Activated CD8-positive, alpha-beta T cell treated with anti-CD3 and anti-CD28 coated beads for 36 hours (primary cell): ENCODE data around the gene CHST13. TPM values are rescaled to one million over a fixed set of nuclear protein-coding genes. Genes with fewer than 3 reads are reported as not detected.

Experiments
- ATAC-seq: fragments of 200-7000 bp; cut with Tn5 transposase; one replicate; pipeline ENCODE4 v1.10.0; 2021; ENCODE audit warnings: mild to moderate bottlenecking, moderate library complexity
- CTCF ChIA-PET: fragments of 350-600 bp; sonication (Branson Sonifier 250); formaldehyde crosslinking; loops from one replicate; lab custom pipeline; 2021; ENCODE audit warnings: antibody characterized with exemption; lab: Charles Lee
- POLR2A ChIA-PET: fragments of 350-600 bp; sonication (Branson Sonifier 250); formaldehyde crosslinking; loops from one replicate; lab custom pipeline; 2021; ENCODE audit warnings: antibody characterized with exemption; lab: Charles Lee
- DNase-seq: peaks from one replicate; pipeline ENCODE4 v3.0.0-alpha.2; 2020
- H3K27ac Mint-ChIP-seq: one replicate; pipeline ENCODE4 v1.8.0; 2021; ENCODE audit warnings: mild to moderate bottlenecking, mixed read lengths
- H3K27me3 Mint-ChIP-seq: one replicate; pipeline ENCODE4 v1.8.0; 2021; ENCODE audit warnings: mixed read lengths
- H3K36me3 Mint-ChIP-seq: one replicate; pipeline ENCODE4 v1.8.0; 2021; ENCODE audit warnings: low read depth, mixed read lengths
- H3K4me1 Mint-ChIP-seq: one replicate; pipeline ENCODE4 v1.8.0; 2021; ENCODE audit warnings: low read depth, mixed read lengths
- H3K4me3 Mint-ChIP-seq: one replicate; pipeline ENCODE4 v1.8.0; 2021; ENCODE audit warnings: mild to moderate bottlenecking, moderate library complexity, mixed read lengths
- H3K9me3 Mint-ChIP-seq: one replicate; pipeline ENCODE4 v1.8.0; 2021; ENCODE audit warnings: mixed read lengths
- CTCF ChIP-seq: fragments of 200-600 bp; IDR thresholded peaks from one replicate; pipeline ENCODE4 v1.8.0; 2022; ENCODE audit warnings: antibody characterized with exemption, mild to moderate bottlenecking
- intact Hi-C: fragments of 100-400 bp; cut with micrococcal nuclease; formaldehyde crosslinking; loops from one replicate; pipeline ENCODE4 v1.10.0; 2022
- total RNA-seq, 2 experiments: library from RNA; stranded (reverse); gene quantifications; one replicate each; pipeline ENCODE4 v1.2.3, GENCODE V29; 2021

Gene CHST13
- total RNA-seq, 2 experiments from 2014 or later: not detected

GRCh38 chr3:126549861-126550487 is 26.0 kb downstream of the CHST13 start:
- H3K27me3 Mint-ChIP-seq: no peaks in the 10 kb centered on the region
- H3K27ac Mint-ChIP-seq: no peak overlapping the region
- no peaks in the 10 kb centered on the region for H3K36me3 Mint-ChIP-seq
- no peak for ATAC-seq
- no peak for TF ChIP-seq CTCF
- no peaks in the 10 kb centered on the region for H3K9me3 Mint-ChIP-seq
- ChIA-PET POLR2A (no interaction called here), CTCF (no interaction called here)
- H3K4me3 Mint-ChIP-seq: no peak overlapping the region
- intact Hi-C loops: no loop called here
- DNase-seq: no peak
- no peaks in the 10 kb centered on the region for H3K4me1 Mint-ChIP-seq

DNA sequence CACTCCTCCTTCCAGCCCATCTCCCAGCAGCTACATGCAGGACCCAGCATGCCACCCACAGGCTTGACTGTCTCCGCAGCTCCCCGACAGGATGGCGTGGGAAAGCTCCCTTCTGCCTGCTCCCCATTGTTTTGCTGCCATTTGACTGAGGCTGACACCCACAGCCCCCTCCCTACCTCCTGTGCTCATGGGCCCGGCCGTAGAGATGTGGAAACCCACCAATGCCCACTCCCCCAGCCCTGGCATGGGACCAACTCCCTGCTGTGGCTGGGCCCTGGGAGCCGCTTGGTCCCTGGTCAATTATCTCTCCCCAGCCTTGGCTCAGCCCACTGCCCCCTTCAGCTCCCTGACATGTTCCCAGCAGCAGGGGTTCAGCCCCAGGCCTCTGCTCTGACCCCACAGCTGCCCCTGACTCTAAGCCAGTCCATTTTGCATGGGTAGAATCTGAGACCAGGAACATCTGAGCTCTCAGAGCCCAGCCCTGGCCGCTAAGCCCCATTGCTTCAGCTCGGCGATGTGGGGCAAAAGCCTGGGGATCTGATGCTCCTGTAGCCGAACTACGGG is 26.6 kb downstream of the CHST13 start:
- POLR2A ChIA-PET: no interaction called here
- no peak for ATAC-seq
- CTCF ChIA-PET: no interaction called here
- TF ChIP-seq CTCF: no peak
- intact Hi-C loops: no loop called here
- no peak for DNase-seq
- H3K4me1 Mint-ChIP-seq: no peaks in the 10 kb centered on the region
- H3K36me3 Mint-ChIP-seq: no peaks in the 10 kb centered on the region
- no peak overlapping the region for H3K4me3 Mint-ChIP-seq
- H3K27me3 Mint-ChIP-seq: no peaks in the 10 kb centered on the region
- no peaks in the 10 kb centered on the region for H3K9me3 Mint-ChIP-seq
- no peak overlapping the region for H3K27ac Mint-ChIP-seq

- H3K27me3 Mint-ChIP-seq: no peaks in the 10 kb centered on the region
- ChIA-PET POLR2A (no interaction called here), CTCF (no interaction called here)
- DNase-seq: no peak
- TF ChIP-seq CTCF: no peak
- H3K27ac Mint-ChIP-seq: no peak overlapping the region
- no peaks in the 10 kb centered on the region for H3K4me1 Mint-ChIP-seq
- no peaks in the 10 kb centered on the region for H3K9me3 Mint-ChIP-seq
- intact Hi-C loops: no loop called here
- no peak overlapping the region for H3K4me3 Mint-ChIP-seq
- no peak for ATAC-seq
- no peaks in the 10 kb centered on the region for H3K36me3 Mint-ChIP-seq
These were observed 27.3 kb downstream of the CHST13 start for GRCh38 chr3:126551121-126551838.

DNA sequence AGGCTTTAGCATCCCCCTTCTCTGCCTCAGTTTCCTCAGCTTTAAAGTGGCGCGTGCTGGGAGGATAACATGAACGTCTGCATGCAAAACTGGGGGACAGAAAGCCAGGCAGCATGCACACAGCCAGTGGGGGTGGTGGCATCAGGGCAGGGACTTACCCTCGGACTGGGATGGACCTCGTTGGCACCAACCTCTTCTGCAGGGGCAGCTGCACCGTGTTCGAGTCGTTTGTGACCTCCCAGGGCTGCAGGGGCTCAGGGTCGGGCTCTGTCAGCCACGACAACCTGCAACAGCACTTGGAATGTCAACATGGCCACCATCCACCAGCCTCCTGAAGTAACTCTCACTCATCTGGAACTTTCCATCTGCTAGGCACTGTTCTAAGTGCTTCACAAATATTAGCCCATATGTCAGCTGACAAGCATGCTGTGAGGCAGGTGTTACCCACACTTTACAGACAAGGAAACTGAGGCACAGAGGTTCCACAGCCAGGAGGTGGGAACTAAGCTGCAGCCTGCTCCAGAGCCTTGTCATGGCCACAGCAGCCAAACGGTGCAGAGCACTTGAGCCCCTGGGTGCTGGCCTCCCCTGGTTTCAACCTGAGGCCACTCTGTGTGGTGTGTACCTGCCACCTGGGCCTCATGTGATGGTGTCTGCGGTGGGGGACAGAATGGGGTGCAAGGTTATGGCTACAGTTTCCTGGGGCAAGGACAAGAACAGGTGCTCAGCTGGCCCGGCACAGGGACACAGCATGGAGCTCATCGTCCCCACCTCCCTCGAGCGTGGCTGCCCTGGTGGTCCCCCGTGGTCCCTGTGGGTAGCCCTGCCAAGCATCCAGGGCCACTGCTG is 28.1 kb downstream of the CHST13 start:
- no peaks in the 10 kb centered on the region for H3K4me1 Mint-ChIP-seq
- POLR2A ChIA-PET: no interaction called here
- intact Hi-C loops: no loop called here
- H3K9me3 Mint-ChIP-seq: no peaks in the 10 kb centered on the region
- CTCF ChIA-PET: no interaction called here
- no peaks in the 10 kb centered on the region for H3K27me3 Mint-ChIP-seq
- no peak overlapping the region for H3K4me3 Mint-ChIP-seq
- no peaks in the 10 kb centered on the region for H3K36me3 Mint-ChIP-seq
- ATAC-seq (no peak), DNase-seq (no peak)
- no peak overlapping the region for H3K27ac Mint-ChIP-seq
- TF ChIP-seq CTCF: no peak
